Activated naive CD4-positive, alpha-beta T cell treated with Interleukin-2 at 50 U/mL for 16 hours (primary cell): ENCODE results near the gene CRISPLD2.
"Not testable (repeated sequence)": the region's sequence is repeated elsewhere in the genome, so short reads cannot be mapped to it uniquely, and the experiment has no call there.

Experiments used
- DNase-seq: peaks from one replicate; pipeline ENCODE4 v3.0.0-alpha.2; 2020

The CRISPLD2 gene

DNA sequence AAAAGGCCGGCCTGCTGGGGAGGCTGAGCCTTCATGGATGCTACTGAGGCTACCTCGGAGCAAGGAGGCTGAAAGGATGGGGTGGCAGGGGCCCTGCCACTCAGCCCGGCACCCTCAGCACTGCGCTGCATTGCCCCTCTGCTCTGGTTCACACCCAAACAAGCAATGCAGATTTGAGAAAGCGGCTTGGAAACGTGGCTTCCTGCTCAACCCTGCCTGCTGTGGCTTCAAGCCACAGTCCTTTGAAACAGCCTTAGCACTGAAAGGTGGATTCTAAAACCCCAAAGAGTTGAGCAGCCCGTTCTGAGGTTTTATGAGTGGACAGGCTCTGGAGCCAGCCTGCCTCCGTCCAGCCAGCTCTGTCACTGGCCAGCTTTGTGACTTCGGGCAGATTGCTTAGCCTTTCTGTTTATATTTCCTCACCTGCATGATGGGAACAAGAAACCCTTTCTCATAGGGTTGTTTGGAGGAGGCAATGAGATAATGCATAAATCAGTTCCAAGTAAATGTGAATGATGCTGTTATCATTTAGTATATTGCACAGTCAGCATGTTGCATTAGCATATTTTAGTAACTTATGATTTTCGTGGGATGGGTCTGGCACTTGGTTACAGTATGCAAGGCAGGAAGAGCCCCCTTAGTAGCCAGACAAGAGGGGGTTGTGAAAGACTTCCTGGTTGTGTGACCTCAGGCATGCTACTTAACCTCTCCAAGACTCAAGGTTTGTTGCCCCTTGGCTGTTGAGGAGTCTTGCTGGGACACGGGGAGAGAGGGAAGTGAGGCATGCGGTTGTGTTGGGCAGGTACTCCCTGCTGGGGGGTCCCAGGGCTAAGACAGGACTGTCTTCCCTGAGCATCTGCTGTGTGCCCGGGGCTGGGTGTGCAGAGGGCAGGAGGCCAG lies 23.6 kb downstream of the CRISPLD2 start:
- no peak for DNase-seq

DNA sequence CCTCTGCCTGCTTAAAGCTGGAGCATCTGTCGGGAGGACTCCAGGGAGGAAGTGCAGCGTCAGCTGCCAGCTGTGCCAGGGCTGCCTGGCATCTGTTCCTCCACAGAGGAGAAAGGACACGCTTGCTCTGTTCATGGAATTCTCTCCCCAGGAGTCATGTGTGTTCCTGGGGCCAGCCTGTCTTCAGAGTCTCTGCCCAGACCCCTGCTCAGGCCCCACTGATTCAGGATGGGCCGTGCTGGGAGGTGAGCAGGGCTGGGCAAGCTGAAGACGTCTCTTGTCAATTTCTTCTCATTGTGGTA lies 24.2 kb downstream of the CRISPLD2 start:
- no peak for DNase-seq

DNA sequence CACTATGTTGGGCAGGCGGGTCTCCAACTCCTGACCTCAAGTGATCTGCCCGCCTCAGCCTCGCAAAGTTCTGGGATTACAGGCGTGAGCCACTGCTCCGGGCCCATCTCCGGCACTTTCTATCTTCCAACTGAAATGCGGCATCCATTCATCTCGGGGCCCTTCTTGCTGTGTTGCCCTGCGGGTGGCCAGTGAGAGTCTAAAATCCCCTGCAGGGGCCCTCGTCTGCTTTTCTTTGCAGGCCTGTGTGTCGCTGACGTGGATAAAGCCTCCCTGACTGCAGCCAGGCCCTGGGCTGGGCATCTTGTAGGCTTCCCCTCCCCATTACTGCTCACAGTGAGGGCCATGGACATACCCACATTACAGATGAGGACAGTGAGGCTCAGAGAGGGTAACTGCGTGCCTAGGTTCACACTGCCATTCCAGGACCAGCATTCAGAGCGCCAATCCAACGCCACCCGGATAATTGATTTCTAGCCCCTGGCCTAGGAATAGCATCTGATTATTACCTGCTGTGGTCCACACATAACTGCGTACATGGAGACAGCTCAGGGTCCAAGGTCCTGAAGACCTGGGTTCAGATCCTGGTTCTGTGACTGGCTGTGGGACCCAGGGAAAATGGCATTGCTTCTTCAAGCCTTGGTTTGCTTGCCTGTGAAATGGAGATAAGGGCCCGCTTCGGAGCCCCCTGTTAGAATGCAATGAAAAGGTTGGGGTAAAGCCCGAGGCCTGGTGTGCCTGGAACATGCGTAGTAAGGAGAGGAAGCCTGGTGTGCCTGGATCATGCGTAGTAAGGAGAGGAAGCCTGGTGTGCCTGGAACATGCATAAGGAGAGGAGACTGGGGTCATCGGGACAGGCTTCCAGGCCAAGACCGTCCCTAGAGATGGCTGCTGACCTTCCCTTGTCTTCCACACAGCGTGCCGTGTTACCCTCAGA lies 25.0 kb downstream of the CRISPLD2 start:
- no peak for DNase-seq

DNA sequence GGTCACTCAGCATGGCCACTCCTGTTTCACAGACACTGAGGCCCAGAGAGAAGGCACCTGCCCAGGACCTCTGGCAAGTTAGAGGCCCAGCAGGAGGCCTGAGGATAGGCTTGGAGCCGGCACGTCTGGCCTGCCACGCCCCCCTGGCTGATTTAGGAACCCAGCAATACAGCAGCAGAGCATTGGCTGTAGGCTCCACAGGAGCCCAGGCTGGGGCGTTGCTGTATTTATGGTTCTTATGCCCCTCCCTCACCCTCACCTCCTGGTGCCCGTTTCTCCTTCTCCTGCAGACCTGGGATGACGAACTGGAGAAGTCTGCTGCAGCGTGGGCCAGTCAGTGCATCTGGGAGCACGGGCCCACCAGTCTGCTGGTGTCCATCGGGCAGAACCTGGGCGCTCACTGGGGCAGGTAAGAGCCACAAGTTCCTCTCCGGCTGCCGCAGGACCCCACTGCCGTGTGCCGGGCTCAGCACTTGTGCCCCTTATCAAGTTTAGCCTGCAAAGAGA lies 25.8 kb downstream of the CRISPLD2 start:
- DNase-seq: no peak

DNA sequence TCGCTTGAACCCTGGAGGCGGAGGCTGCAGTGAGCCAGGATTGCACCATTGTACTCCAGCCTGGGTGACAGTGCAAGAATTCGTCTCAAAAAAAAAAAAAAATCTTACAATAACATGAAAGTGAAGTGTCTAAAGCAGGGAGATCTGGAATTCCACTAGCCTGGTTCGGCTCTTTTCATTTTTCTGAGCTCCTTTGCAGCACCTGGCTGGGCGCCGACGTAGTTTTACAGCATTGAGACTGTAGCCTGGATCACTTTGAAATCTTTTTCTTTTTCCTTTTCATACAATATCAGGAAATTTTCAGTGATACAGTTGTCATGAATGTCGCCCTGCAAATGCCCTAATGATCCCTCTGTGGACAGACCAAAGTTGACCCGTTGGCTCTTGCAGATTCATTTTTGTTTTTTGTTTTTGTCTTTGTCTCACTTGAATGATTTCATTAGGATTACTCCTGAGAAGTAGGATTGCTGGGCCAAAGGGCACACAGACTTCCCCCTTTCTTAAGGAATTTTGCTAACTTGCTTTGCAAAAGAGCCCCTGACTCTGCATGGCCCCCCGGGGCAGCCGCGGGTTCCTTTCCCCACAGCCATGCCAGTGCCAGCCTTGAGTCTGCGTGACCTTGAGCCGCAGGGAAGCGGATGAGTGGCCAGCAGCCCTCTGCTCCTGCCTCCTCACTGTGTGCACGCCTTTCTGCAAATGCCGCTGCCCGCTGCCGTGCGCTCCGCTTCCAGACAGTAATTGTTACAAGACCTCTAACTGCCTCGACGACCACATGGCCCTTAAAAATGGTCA lies 28.0 kb downstream of the CRISPLD2 start:
- no peak for DNase-seq

DNA sequence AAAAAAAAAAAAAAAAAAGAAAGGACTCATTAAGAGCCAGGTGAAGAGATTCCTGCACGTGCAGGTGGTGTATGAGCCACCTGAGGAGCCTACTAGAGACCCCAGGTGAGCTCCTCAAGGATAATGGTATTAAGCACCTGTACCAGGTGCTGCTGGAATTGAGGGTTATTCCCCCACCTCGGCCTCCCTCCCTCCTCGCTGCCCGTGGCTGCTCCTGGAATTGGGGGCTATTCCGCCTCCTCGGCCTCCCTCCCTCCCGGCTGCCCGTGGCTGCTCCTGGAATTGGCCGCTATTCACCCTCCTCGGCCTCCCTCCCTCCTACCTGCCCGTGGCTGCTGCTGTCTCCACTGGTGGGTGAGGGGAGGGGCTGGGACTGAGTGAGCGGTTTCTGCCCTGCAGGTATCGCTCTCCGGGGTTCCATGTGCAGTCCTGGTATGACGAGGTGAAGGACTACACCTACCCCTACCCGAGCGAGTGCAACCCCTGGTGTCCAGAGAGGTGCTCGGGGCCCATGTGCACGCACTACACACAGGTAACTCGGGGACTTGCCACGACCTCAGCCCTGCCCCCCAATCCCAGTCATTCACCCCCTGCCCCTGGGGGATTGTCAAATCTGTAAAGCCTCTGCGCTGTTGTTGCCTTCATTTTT lies 29.3 kb downstream of the CRISPLD2 start:
- DNase-seq: no peak

DNA sequence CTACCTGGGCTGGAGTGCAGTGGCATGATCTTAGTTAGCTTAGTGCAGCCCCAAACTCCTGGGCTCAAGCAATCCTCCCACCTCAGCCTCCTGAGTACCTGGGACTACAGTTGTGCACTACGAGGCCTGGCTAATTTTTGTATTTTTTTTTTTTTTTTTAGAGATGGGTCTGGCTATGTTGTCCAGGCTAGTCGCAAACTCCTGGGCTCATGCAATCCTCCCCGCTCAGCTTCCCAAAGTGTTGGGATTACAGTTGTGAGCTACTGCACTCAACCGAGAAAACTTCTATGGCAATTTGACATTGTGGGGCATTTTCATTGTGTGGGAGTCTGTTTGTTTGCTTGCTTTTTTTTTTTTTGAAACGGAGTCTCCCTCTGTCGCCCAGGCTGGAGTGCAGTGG lies 30.0 kb downstream of the CRISPLD2 start:
- DNase-seq: no peak

DNA sequence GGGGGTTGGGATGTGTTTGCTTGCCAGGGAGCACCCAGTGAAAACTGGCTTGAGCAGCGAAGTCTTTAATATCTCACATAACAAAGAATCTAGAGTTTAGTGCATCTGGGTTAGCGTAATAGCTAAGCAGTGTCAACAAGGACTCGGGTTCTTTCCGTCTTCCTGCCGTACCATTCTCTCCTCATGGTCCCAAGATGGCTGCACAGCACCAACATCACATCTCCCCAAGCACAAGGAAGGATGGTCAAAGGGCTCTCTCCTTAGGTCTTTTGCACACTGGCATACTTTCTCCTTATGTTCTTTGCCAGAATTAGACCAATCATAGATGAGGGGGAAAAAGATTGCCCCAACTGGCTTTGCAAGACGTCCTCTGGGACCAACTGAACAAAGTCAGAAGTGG lies 30.9 kb downstream of the CRISPLD2 start:
- no peak for DNase-seq

DNA sequence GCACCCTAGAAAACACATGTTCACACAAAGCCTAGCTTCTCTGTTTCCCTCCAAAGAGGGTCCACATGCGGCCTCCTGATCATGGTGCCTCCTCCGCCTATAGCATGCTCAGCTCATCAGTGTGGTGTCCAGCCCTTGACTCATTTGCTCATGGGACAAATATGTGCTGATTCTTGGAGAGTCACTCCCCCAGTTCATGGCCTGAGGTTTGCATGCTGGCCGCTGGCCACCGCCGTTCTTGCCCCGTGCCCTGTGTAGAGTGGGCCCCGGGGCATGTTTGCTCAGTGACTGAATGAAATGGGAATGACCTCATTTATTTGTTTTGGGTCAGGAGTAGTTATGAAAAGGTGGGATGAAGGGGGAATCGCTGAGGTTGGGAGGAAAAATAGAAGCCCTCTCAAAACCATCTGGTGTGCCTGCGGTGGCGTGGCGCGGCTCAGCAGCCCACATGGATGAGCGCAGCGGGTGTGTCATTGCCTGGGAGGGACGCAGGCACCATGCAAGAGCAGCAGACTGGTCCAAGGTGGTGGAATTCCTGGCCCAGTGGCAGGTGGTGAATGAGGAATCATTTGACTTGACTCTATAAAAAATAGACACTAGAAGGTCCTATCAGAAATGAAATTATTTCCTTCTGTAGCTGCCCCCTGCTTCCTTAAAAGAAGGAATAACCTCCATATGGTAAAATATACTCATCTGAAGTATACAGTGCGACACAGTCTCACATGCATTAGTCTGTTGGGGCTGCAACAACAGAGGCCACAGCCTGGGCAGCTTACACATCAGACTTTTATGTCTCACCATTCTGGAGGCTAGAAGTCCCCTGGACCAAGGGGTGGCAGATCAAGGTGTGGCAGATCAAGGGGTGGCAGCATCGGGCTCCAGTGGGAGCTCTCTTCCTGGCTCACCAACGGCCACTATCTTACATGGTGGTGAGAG lies 31.7 kb downstream of the CRISPLD2 start:
- no peak for DNase-seq

DNA sequence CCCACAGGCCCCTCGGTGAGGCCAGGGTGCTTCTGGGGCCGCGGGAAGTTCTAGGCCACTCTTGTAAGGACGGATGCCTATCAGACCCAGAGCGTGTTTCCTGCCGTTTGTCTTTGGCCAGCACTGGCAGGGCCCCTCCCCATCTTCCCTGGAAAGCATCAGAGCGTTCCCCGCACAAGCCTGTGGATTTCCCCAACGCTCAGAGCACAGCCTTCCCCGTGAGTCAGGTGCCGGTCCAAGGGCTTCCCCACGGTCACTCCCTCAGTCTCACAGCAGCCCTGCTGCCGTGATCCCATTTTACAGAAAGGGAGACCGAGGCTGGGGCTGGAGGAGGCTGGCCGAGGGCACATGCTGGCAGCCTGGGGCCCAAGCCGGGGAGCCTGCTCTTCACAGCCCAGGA lies 33.7 kb downstream of the CRISPLD2 start:
- DNase-seq: no peak

DNA sequence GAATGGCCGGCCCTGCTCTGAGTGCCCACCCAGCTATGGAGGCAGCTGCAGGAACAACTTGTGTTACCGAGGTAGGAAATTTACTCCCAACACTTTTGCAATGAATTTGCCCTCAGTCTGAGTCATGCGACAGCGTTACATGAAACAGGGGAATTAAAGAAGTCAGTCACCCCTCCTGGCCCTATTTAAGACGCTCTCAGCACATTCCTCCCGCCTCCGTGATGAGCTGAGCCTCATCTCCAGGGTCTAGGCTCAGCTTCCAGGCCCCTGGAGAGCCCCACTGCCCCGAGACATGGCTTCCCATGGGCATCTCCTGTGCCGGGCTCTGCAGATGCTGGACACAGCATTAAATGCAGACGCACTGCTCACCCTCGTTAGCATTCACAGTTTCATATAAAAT lies 35.0 kb downstream of the CRISPLD2 start:
- DNase-seq: no peak

DNA sequence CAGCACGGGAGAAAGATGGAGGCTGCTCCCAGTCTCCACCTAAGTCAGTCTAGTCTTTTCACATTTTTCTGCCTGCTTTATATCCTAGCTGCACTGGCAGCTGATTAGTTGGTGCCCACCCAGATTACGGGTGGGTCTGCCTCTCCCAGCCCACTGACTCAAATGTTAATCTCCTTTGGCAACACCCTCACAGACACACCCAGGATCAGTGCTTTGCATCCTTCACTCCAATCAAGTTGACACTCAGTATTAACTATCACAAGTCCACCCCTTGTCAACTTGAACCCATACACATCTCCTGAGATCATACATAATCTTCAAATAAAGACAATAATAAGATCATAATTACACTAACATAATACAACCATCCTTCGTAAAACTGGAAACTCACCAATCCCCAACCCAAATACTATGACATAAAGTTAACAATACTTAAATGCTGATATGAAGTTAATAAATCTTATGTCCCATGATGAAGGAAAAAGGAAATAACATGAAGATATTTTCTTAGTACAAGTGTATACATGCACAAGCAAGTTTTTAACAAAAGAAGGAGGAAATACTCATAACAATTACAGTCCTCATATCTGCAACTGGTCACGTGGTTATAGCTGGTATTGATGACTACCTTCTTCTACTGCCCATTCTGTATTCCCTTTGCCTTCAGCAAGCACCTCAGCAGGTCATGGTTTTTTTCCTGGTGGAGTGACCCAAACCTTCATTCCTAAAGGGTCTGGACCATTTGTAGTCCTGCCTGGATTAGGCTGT lies 35.8 kb downstream of the CRISPLD2 start:
- not testable (repeated sequence) for DNase-seq

DNA sequence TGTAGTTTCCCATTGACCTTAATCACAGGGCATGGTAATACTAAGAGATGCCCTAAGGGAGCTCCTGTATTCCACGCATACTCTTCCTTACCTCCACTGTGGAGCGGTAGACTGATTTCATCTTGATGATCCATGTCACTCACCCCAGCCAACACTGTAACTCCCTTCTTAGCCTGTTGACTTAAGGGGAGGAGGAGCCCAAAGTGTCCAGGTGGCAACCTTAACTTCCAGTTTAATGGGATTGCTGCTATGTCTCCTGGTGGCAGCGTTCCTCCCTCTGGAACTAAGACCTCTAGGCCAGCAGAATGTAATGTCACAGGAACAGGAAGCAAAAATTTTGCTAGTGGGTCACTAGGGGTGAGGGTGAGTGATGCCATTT lies 36.4 kb downstream of the CRISPLD2 start:
- not testable (repeated sequence) for DNase-seq

DNA sequence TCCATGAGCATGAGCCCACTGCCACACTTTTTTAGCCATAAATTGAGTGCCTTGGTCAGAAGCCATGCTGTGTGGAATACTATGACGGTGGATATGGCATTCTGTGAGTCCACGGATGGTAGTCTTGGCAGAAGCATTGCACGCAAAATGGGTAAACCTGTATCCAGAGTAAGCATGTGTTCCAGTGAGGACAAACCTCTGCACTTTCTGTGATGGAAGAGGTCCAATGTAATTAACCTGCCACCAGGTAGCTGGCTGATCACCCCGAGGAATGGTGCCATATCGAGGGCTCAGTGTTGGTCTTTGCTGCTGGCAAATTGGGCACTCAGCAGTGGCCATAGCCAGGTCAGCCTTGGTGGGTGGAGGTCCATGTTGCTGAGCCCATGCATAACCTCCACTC lies 37.0 kb downstream of the CRISPLD2 start:
- DNase-seq: not testable (repeated sequence)

DNA sequence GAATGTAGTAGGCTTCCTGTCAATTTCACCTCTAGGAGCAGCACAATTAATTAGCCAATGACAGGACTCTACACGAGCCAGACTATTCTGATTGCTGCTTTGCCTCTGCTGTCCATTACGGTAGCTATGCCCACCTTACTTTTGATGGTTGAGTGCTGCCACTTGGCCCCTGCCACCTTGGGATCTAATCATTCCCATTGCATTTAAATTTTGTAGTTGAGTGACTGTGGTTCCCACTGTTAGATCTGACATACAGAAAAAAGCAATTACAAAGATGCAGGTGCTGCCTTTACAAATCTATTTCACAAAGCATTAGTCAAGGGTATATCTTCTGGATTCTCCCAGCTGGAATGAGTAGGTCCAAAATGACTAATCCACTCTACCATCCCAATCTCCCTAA lies 39.9 kb downstream of the CRISPLD2 start:
- DNase-seq: no peak

DNA sequence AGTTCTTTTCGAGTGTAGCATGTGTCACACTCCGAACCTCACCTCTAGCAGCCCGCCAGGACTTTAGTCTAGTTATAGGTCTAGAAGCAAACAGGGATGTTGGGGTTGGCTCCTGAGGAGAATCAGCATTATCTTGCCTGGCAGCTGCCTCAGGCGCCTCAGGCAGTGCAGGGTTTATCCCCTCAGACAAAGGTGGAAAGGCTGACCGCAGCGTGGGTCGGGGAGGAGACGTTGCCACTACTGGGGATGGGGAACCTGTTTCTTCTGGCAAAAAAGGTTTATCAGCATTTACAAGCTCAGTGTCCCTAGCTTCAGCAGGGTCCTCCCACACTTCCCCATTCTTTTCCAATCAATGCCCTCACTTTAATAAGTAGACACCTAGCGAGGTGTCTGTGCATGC lies 40.6 kb downstream of the CRISPLD2 start:
- no peak for DNase-seq

DNA sequence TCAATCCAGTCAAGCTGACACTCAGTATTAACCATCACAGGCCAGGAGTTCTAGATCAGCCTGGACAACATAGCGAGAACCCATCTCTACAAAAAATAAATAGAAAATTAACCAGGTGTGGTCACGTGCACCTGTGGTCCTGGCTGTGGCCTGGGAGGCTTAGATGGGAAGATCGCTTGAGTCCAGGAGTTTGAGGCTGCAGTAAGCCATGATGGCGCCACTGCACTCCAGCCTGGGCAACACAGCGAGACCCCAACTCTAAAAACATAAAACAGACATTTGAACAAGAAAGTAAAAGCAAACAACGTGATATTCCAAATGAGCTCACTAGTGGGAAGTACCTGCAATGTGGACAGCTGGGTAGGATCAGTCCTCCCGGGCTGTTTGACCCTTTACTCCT lies 41.9 kb downstream of the CRISPLD2 start:
- DNase-seq: no peak

DNA sequence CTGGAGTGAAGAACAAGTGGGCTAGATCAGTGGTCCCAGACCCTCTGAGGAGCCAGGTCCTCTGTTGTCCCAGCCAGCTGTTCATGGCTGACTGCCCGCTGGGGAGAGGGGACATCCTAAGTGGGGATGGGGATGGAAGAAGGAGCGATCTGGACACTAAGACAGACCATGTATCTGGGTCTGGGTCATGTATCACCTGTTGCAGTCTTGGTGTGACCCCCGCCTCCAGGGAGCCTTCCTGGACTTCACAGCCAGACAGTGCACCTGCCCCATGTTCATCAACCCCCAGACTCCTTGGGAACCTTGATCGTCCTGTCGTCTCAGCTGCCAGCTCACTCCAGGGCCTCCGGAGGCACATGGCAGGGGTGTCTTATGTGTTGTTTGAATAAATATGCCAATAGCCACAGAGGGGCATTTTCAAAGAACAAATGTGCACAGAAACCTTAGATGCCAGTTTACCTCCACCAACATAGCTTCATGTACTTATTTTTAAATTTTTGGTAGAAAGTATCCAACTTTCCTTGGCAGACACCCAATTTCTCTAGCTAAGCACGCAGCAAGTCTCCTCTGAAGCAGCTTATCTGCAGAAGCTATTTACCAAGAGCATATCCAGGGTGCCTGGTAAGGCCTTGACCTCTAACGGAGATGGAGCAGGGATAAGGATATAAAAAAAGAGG lies 43.2 kb downstream of the CRISPLD2 start:
- DNase-seq: no peak

DNA sequence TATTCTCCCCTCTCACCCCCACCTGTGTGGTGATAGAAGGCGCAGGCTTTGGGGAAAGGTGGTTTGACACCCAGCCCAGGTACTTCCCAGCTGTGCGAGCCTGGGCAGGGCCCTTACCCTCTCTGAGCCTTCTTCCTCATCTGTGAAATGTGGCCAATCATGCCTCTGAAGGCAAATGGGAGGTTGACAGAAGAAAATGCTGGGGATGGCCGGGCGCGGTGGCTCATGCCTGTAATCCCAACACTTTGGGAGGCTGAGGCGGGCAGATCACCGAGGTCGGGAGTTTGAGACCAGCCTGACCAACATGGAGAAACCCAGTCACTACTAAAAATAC lies 43.7 kb downstream of the CRISPLD2 start:
- no peak for DNase-seq

DNA sequence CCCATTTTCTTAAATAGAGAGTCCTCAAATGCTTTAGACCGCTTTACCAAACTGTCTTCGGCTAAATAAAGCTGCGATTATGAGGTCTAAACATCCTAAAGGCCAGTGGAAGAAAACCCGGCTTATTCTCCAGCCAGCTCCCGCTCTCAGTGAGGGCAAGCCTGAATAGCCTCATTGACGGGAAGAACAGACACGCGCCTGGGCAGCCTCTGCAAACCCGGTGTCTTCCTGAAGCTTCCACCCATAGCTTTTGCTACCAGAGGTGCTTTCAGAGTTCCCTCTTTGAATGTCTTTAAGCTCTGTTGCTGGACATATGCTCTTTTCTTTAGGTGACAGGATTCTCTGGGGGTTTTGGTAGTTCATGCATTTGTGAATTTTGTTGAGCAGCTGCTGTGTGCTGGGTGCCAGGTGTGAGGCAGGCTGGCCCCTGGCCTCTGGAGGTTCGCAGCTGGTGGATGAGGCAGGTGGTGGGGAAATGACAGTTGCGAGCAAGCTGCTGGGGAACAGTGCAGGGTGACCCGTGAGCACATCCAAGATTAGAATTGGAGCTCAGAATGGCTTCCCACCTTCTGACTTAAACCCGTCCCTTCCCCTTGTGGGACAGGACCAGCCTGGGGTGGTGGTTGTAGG lies 44.7 kb downstream of the CRISPLD2 start:
- no peak for DNase-seq
